CD4-positive, alpha-beta T cell treated with Interleukin-15 for 4 hours (primary cell): ENCODE data around the gene KRTAP4-8.
"Not testable (repeated sequence)": the region's sequence is repeated elsewhere in the genome, so short reads cannot be mapped to it uniquely, and the experiment has no call there.

Experiments
- DNase-seq: peaks from one replicate; pipeline ENCODE4 v3.0.0-alpha.2; 2020; ENCODE audit warnings: low spot score

Gene KRTAP4-8

GRCh38 chr17:41065016-41065689 lies 32.8 kb downstream of the KRTAP4-8 start:
- DNase-seq: not testable (repeated sequence)

GRCh38 chr17:41064301-41064700 lies 33.6 kb downstream of the KRTAP4-8 start:
- no peak for DNase-seq

- no peak for DNase-seq
Observed at GRCh38 chr17:41063449-41063848, 34.5 kb downstream of the KRTAP4-8 start.

- DNase-seq: no peak
Observed at GRCh38 chr17:41061964-41062363, 36.0 kb downstream of the KRTAP4-8 start.

GRCh38 chr17:41060052-41060604 lies 37.8 kb downstream of the KRTAP4-8 start, which contains the start of gene KRTAP2-3:
Gene KRTAP2-3, minus strand, starts transcription at chr17:41060114. Its CDS starts 64 bp downstream, at chr17:41060050.
- no peak for DNase-seq

GRCh38 chr17:41059276-41060051 lies 38.5 kb downstream of the KRTAP4-8 start:
- not testable (repeated sequence) for DNase-seq

GRCh38 chr17:41058741-41059140 lies 39.2 kb downstream of the KRTAP4-8 start:
- DNase-seq: no peak

- no peak for DNase-seq
Observed at GRCh38 chr17:41057547-41057946, 40.4 kb downstream of the KRTAP4-8 start.

GRCh38 chr17:41055130-41055529 lies 42.8 kb downstream of the KRTAP4-8 start, which contains the start of gene KRTAP2-2:
Gene KRTAP2-2, minus strand, starts transcription at chr17:41055230. Its CDS starts 19 bp downstream, at chr17:41055211.
- not testable (repeated sequence) for DNase-seq

- not testable (repeated sequence) for DNase-seq
Observed at GRCh38 chr17:41054556-41054955, 43.4 kb downstream of the KRTAP4-8 start.

GRCh38 chr17:41054025-41054424 lies 43.9 kb downstream of the KRTAP4-8 start:
- DNase-seq: no peak

GRCh38 chr17:41052566-41052965 lies 45.4 kb downstream of the KRTAP4-8 start:
- DNase-seq: no peak

- DNase-seq: no peak
Observed at GRCh38 chr17:41049110-41049509, 48.8 kb downstream of the KRTAP4-8 start.

- DNase-seq: no peak
Observed at GRCh38 chr17:41048441-41048840, 49.5 kb downstream of the KRTAP4-8 start.
